Small intestine (tissue), 7 donors: Measurements from ENCODE around the gene IFT57. TPM values are rescaled to one million over a fixed set of nuclear protein-coding genes. Genes with fewer than 3 reads are reported as not detected.

Experiments
- DNase-seq, 2 donors: peaks; one replicate each; pipeline versions ENCODE4 v3.0.0 to v3.0.0-alpha.2; 2013
- FAIRE-seq: peaks from 2 replicates; lab custom pipeline; 2012; peaks lifted over from hg19 to GRCh38; lab: Jason Lieb, UNC
- H3K27ac ChIP-seq, 3 donors: one replicate each; pipeline ENCODE4 v1.5.1; 2013; ENCODE audit warnings: low read length in 2 of 3, mild to moderate bottlenecking in 2 of 3, control low read depth in 1 of 3, inconsistent platforms in 1 of 3, low read depth in 1 of 3, moderate library complexity in 1 of 3
- H3K27me3 ChIP-seq, 3 donors: one replicate each; pipeline ENCODE4 v1.6.1; 2013; ENCODE audit warnings: low read length in 3 of 3, inconsistent platforms in 1 of 3; ENCODE audit not compliant: control insufficient read depth in 3 of 3, insufficient read depth in 3 of 3
- H3K36me3 ChIP-seq, 3 donors: one replicate each; pipeline ENCODE4 v1.6.1; 2013; ENCODE audit warnings: low read length in 3 of 3, inconsistent platforms in 1 of 3, low read depth in 1 of 3, mild to moderate bottlenecking in 1 of 3, moderate library complexity in 1 of 3; ENCODE audit not compliant: control insufficient read depth in 3 of 3, insufficient read depth in 2 of 3
- H3K4me1 ChIP-seq, 3 donors: one replicate each; pipeline ENCODE4 v1.6.1; 2013; ENCODE audit warnings: low read length in 2 of 3, inconsistent platforms in 1 of 3, low read depth in 1 of 3, mild to moderate bottlenecking in 1 of 3, moderate library complexity in 1 of 3; ENCODE audit not compliant: control insufficient read depth in 3 of 3, insufficient read depth in 2 of 3
- H3K4me3 ChIP-seq, 3 donors: one replicate each; pipeline ENCODE4 v1.5.1; 2013; ENCODE audit warnings: low read length in 3 of 3, control low read depth in 1 of 3, inconsistent platforms in 1 of 3, low read depth in 1 of 3, mild to moderate bottlenecking in 1 of 3, moderate library complexity in 1 of 3
- H3K9me3 ChIP-seq, 2 donors: one replicate each; pipeline ENCODE4 v1.6.1; 2013; ENCODE audit warnings: low read depth in 1 of 2, low read length in 1 of 2; ENCODE audit not compliant: control insufficient read depth in 2 of 2, insufficient read depth in 1 of 2
- WGBS, 3 donors: extraction: QIAGEN DNeasy Blood & Tissue Kit; methylation state at CpG; one replicate each; pipeline ENCODE4 v1.1.7; 2013; 5-methylcytosine and 5-hydroxymethylcytosine counted together
- polyA plus RNA-seq, 4 donors: library from polyadenylated mRNA; stranded (reverse) in 3 of 4; unstranded in 1 of 4; fragments of 200-250 nt in 3 of 4; fragments of 120-200 nt in 1 of 4; gene quantifications; one replicate each; pipeline versions ENCODE4 v1.2.1 to v1.2.3, GENCODE V29; 2013
- donor health status: healthy with polysubstance abuse.
- donor health status: control.
- donor health status: control.
- donor health status: Bipolar disorder and iron deficiency.
- donor health status: healthy.

The IFT57 gene
- polyA plus RNA-seq, 4 donors, result 8.1 to 23.1 (median 16.9) TPM

GRCh38 chr3:108117241-108117775 lies 104.9 kb downstream of the IFT57 start:
- H3K4me1 ChIP-seq, result no peaks in the 10 kb centered on the region
- FAIRE-seq, result no peak
- peaks cover 0 to 2% (median 0%) of the 10 kb centered on the region in 3 donors for H3K27me3 ChIP-seq
- no peaks in the 10 kb centered on the region for H3K36me3 ChIP-seq
- H3K9me3 ChIP-seq, result no peaks in the 10 kb centered on the region
- DNase-seq, result no peak
- WGBS, 3 donors, result 76 to 83% (median 83%) methylated on average over 6 of the region's 6 CpGs
- H3K4me3 ChIP-seq, result no peak overlapping the region
- no peak overlapping the region for H3K27ac ChIP-seq

- no peaks in the 10 kb centered on the region for H3K36me3 ChIP-seq
- DNase-seq, result no peak
- no peaks in the 10 kb centered on the region for H3K4me1 ChIP-seq
- FAIRE-seq, result no peak
- no peak overlapping the region for H3K4me3 ChIP-seq
- no peak overlapping the region for H3K27ac ChIP-seq
- no peaks in the 10 kb centered on the region for H3K9me3 ChIP-seq
- 81 to 90% (median 89%) methylated on average over 16 of the region's 16 CpGs for WGBS, 3 donors
- H3K27me3 ChIP-seq, result peaks cover 0 to 2% (median 0%) of the 10 kb centered on the region in 3 donors
Observed at GRCh38 chr3:108114423-108115065, 107.7 kb downstream of the IFT57 start.

- FAIRE-seq, result no peak
- Histone ChIP-seq H3K27ac (no peak overlapping the region), H3K27me3 (peaks cover 0 to 2% (median 0%) of the 10 kb centered on the region in 3 donors), H3K9me3 (no peaks in the 10 kb centered on the region), H3K4me1 (no peaks in the 10 kb centered on the region), H3K36me3 (no peaks in the 10 kb centered on the region), H3K4me3 (no peak overlapping the region)
- no peak for DNase-seq
- WGBS, 3 donors, result 95 to 98% (median 96%) methylated on average over 15 of the region's 15 CpGs
Observed at GRCh38 chr3:108113975-108114374, 108.2 kb downstream of the IFT57 start.

- WGBS, 3 donors, result 78 to 98% (median 94%) methylated on average over 3 of the region's 3 CpGs
- Histone ChIP-seq H3K4me1 (no peaks in the 10 kb centered on the region), H3K36me3 (no peaks in the 10 kb centered on the region), H3K27me3 (no peaks in the 10 kb centered on the region), H3K9me3 (no peaks in the 10 kb centered on the region), H3K4me3 (no peak overlapping the region), H3K27ac (no peak overlapping the region)
- DNase-seq, result no peak
- no peak for FAIRE-seq
Observed at GRCh38 chr3:108110934-108111333, 111.3 kb downstream of the IFT57 start.

Other genes starting within 250 kb of the IFT57 start
- 10 to 100 TPM; 18.9 to 68.2 (median 48.2) TPM for gene CD47, start 131.4 kb downstream of the IFT57 start, polyA plus RNA-seq
- 100 to 1,000 TPM in 2 of 4 donors, 10 to 100 TPM in 2; 20.5 to 130 (median 91.0) TPM for gene HHLA2, start 74.1 kb upstream of the IFT57 start, polyA plus RNA-seq